ENCODE measurements around the gene OSTN.
"Not testable (repeated sequence)": the region's sequence is repeated elsewhere in the genome, so short reads cannot be mapped to it uniquely, and the experiment has no call there.

Gene OSTN

DNA sequence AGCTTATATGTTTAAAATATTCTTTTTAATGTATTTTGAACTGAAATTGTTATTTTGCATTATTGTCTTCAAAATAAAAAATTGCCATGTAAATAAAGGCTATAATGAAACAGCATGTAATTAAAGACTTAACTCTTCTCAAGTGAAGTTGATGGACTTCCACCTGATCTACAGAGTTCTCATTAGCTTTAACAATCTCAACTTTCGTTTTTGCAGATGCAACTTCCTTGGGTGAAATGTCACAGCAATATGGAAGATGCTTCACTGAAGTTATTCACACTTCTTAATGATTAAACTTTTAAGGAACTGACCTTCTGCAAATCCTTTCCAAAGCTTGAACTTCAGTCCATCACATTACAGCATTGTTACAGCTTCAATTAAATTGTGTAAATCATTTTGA is 63.6 kb downstream of the OSTN start:
- H3K36me3 Mint-ChIP-seq (ENCODE audit: low read depth) = no peaks in the 10 kb centered on the region
- no peaks in the 10 kb centered on the region for H3K9me3 Mint-ChIP-seq
- DNase-seq (ENCODE audit: low spot score) = no peak
- H3K4me3 Mint-ChIP-seq = no peak overlapping the region
- no peak overlapping the region for H3K27ac Mint-ChIP-seq
- H3K4me1 Mint-ChIP-seq (ENCODE audit: low read depth) = no peaks in the 10 kb centered on the region
- peaks cover 2% of the 10 kb centered on the region for H3K27me3 Mint-ChIP-seq (ENCODE audit: low read depth)

DNA sequence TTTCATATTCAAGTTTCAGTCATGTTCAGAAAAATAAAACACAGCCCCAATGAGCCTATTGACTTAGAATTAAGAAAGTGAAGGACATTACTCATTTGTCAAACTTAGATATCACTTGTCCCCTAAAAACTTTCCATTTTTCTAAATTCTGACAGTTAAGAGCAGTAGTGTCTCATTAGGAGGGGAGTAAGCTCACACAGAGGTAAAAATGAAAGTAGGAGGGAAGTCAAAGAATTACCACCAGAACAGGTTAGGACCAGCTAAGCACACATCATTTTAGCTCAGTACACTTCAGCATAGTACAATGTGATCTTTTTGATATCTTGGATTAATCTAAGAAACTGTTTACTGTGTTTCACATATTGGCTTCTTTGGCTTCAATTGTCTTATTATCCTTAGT is 64.3 kb downstream of the OSTN start:
- Mint-ChIP-seq H3K4me1 (ENCODE audit: low read depth) (no peaks in the 10 kb centered on the region), H3K4me3 (no peak overlapping the region), H3K9me3 (no peaks in the 10 kb centered on the region), H3K27ac (no peak overlapping the region), H3K27me3 (ENCODE audit: low read depth) (peaks cover 2% of the 10 kb centered on the region), H3K36me3 (ENCODE audit: low read depth) (no peaks in the 10 kb centered on the region)
- DNase-seq (ENCODE audit: low spot score) = no peak

GRCh38 chr3:191263850-191264249 is 64.8 kb downstream of the OSTN start:
- Mint-ChIP-seq H3K27me3 (ENCODE audit: low read depth) (peaks cover 2% of the 10 kb centered on the region), H3K4me3 (no peak overlapping the region), H3K36me3 (ENCODE audit: low read depth) (no peaks in the 10 kb centered on the region)

GRCh38 chr3:191268737-191269136 is 69.7 kb downstream of the OSTN start:
- H3K4me1 Mint-ChIP-seq (ENCODE audit: low read depth) = no peaks in the 10 kb centered on the region
- no peak overlapping the region for H3K27ac Mint-ChIP-seq
- peaks cover 2% of the 10 kb centered on the region for H3K27me3 Mint-ChIP-seq (ENCODE audit: low read depth)
- H3K4me3 Mint-ChIP-seq = no peak overlapping the region
- no peak for DNase-seq (ENCODE audit: low spot score)
- H3K36me3 Mint-ChIP-seq (ENCODE audit: low read depth) = no peaks in the 10 kb centered on the region
- no peaks in the 10 kb centered on the region for H3K9me3 Mint-ChIP-seq

More at GRCh38 chr3:191263850-191264249, 64.8 kb downstream of the OSTN start:
- Mint-ChIP-seq H3K4me1 (ENCODE audit: low read depth) (no peaks in the 10 kb centered on the region), H3K9me3 (no peaks in the 10 kb centered on the region), H3K27ac (no peak overlapping the region)
- no peak for DNase-seq (ENCODE audit: low spot score)

DNA sequence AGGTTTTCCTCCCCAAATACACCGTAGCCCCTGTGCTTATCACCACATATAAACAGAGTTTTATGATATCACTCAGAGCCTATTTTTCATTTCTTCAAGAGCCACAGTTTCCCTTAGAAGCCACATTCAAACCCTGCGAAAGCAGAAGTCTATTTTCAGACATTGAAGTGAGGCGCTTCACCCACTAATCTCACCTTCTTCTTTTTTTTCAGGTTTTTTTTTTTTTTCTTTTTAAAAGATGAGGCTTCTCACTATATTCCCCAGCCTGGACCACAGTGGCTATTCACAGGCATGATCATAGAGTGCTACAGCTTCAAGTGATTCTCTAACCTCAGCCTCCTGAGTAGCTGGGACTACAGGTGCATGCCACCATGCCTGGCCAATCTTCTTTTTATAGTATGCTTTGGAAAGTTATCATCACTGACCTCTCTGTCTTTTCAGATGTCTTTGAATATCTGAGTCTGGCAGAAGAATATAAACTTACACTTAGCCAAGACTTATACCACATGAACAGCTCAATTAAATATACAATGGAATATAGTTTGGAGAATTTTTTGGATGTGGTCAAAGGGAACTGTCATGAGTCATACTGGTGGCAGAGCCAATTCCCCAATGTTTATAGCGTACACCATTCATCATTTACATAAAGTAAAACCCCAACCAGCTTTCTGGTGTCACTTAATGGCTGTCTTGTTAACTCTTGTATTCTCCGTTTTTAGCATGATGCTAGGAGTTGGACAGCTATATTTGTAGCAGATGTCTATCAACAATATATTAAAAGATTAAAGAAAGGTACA is 70.4 kb downstream of the OSTN start:
- Mint-ChIP-seq H3K36me3 (ENCODE audit: low read depth) (no peaks in the 10 kb centered on the region), H3K4me3 (no peak overlapping the region), H3K4me1 (ENCODE audit: low read depth) (no peaks in the 10 kb centered on the region), H3K27ac (no peak overlapping the region), H3K27me3 (ENCODE audit: low read depth) (no peaks in the 10 kb centered on the region), H3K9me3 (no peaks in the 10 kb centered on the region)
- DNase-seq (ENCODE audit: low spot score) = no peak

DNA sequence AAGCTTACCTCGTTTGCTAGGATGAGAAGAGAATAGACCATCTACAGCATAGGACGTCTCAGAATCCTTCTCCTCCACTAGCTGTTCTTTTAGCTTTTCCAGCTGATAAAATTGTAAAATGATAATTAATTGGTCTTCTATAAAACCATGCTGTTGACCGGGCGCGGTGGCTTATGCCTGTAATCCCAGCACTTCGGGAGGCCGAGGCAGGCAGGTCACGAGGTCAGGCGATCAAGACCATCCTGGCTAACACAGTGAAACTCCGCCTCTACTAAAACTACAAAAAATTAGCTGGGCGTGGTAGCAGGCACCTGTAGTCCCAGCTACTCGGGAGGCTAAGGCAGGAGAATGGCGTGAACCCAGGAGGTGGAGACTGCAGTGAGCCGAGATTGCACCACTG is 76.2 kb downstream of the OSTN start:
- not testable (repeated sequence) for H3K9me3 Mint-ChIP-seq; H3K4me3 Mint-ChIP-seq; H3K4me1 Mint-ChIP-seq (ENCODE audit: low read depth); H3K36me3 Mint-ChIP-seq (ENCODE audit: low read depth); H3K27ac Mint-ChIP-seq; H3K27me3 Mint-ChIP-seq (ENCODE audit: low read depth); DNase-seq (ENCODE audit: low spot score)

DNA sequence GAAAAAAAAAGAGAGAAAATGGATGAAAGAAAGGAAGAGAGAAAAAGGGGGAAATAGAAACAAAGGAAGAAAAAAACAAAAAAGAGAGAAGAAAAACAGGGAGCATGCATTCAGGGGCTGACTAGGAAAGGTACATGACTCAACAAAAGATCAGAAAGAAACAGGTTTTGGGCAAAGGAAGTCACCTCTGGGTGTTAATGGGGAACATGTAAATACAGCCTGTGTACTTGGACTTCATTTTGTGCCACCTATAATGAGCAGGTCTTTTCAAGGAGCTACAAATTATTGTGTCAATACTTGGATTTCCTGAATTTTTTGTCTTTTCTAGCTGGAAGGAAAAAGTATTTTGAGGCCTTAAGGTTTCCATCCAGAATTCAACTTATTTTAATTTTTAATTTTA is 76.7 kb downstream of the OSTN start:
- no peaks in the 10 kb centered on the region for H3K36me3 Mint-ChIP-seq (ENCODE audit: low read depth)
- no peak overlapping the region for H3K27ac Mint-ChIP-seq
- no peak for DNase-seq (ENCODE audit: low spot score)
- H3K4me3 Mint-ChIP-seq = no peak overlapping the region
- no peaks in the 10 kb centered on the region for H3K27me3 Mint-ChIP-seq (ENCODE audit: low read depth)
- H3K9me3 Mint-ChIP-seq = no peaks in the 10 kb centered on the region
- H3K4me1 Mint-ChIP-seq (ENCODE audit: low read depth) = no peaks in the 10 kb centered on the region

DNA sequence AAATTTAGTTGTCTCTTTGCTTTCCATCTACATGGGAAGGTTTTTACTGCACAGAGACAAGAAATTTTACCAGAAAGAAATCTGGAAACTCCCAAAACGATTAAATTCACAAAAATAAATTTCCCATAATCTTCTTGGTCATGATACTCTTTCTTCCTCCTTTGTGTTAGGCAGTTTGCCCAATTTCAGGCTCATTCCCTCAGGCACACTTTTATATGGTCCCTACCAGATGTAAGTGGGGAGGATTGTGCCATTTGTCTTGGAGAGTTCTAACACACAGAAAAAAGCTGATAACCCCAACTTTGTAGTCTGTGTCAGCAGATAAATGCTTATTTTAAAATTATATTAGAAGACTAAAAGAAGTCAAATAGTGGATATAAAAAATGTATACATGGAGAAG is 81.1 kb downstream of the OSTN start:
- Mint-ChIP-seq H3K4me1 (ENCODE audit: low read depth) (no peaks in the 10 kb centered on the region), H3K4me3 (no peak overlapping the region), H3K27me3 (ENCODE audit: low read depth) (no peaks in the 10 kb centered on the region), H3K9me3 (peaks cover 1% of the 10 kb centered on the region), H3K36me3 (ENCODE audit: low read depth) (no peaks in the 10 kb centered on the region), H3K27ac (no peak overlapping the region)
- DNase-seq (ENCODE audit: low spot score) = no peak

- H3K9me3 Mint-ChIP-seq = peaks cover 4% of the 10 kb centered on the region
- no peak overlapping the region for H3K4me3 Mint-ChIP-seq
- no peak for DNase-seq (ENCODE audit: low spot score)
- H3K27ac Mint-ChIP-seq = no peak overlapping the region
- no peaks in the 10 kb centered on the region for H3K36me3 Mint-ChIP-seq (ENCODE audit: low read depth)
- H3K4me1 Mint-ChIP-seq (ENCODE audit: low read depth) = no peaks in the 10 kb centered on the region
- no peaks in the 10 kb centered on the region for H3K27me3 Mint-ChIP-seq (ENCODE audit: low read depth)
These were observed 81.8 kb downstream of the OSTN start for GRCh38 chr3:191280882-191281281.

GRCh38 chr3:191282251-191283185 is 83.5 kb downstream of the OSTN start:
- Mint-ChIP-seq H3K27me3 (ENCODE audit: low read depth) (no peaks in the 10 kb centered on the region), H3K4me1 (ENCODE audit: low read depth) (no peaks in the 10 kb centered on the region), H3K27ac (no peak overlapping the region), H3K4me3 (no peak overlapping the region), H3K36me3 (ENCODE audit: low read depth) (no peaks in the 10 kb centered on the region), H3K9me3 (peaks cover 4% of the 10 kb centered on the region)
- no peak for DNase-seq (ENCODE audit: low spot score)

DNA sequence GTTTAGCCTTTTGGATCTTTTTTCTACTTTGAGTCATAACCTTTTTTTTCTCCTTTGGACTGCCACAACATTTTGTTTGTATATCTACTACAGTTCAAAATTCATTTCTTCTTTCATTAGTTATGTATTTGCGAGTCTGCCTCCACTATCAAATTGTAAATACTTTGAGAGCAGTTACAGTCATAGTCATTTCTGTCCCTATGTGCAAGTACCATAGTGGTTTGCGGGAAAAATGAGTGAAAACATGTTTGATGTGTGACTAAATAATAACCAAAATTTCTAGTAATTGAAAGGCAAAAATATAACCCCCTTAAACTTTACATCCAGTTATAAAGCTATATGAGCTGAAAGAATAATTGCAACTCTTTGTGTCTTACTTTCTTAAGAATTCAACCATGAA is 84.4 kb downstream of the OSTN start:
- Mint-ChIP-seq H3K4me3 (no peak overlapping the region), H3K27me3 (ENCODE audit: low read depth) (no peaks in the 10 kb centered on the region), H3K27ac (no peak overlapping the region), H3K9me3 (peaks cover 4% of the 10 kb centered on the region), H3K36me3 (ENCODE audit: low read depth) (no peaks in the 10 kb centered on the region), H3K4me1 (ENCODE audit: low read depth) (no peaks in the 10 kb centered on the region)
- no peak for DNase-seq (ENCODE audit: low spot score)

- no peaks in the 10 kb centered on the region for H3K9me3 Mint-ChIP-seq
- DNase-seq (ENCODE audit: low spot score) = no peak
- H3K36me3 Mint-ChIP-seq (ENCODE audit: low read depth) = no peaks in the 10 kb centered on the region
- H3K4me3 Mint-ChIP-seq = peak overlapping the region; percentile 33
- peak overlapping the region; percentile 24 for H3K27ac Mint-ChIP-seq
- no peaks in the 10 kb centered on the region for H3K27me3 Mint-ChIP-seq (ENCODE audit: low read depth)
- peaks cover 9% of the 10 kb centered on the region for H3K4me1 Mint-ChIP-seq (ENCODE audit: low read depth)
These were observed 91.4 kb downstream of the OSTN start for GRCh38 chr3:191290311-191291025.

GRCh38 chr3:191292243-191293015 is 93.4 kb downstream of the OSTN start:
- H3K9me3 Mint-ChIP-seq = no peaks in the 10 kb centered on the region
- no peaks in the 10 kb centered on the region for H3K27me3 Mint-ChIP-seq (ENCODE audit: low read depth)
- no peak overlapping the region for H3K4me3 Mint-ChIP-seq
- H3K36me3 Mint-ChIP-seq (ENCODE audit: low read depth) = no peaks in the 10 kb centered on the region
- no peak for DNase-seq (ENCODE audit: low spot score)
- no peak overlapping the region for H3K27ac Mint-ChIP-seq
- peaks cover 9% of the 10 kb centered on the region for H3K4me1 Mint-ChIP-seq (ENCODE audit: low read depth)

All from T-helper 2 cell treated with Interferon-gamma antibody and Interleukin-4, amounts not matched to agents 5 μg/mL and 100 μg/mL, for 36 hours (primary cell).